Measurements from ENCODE around the gene RAB20. TPM values are rescaled to one million over a fixed set of nuclear protein-coding genes. Genes with fewer than 3 reads are reported as not detected.

Gene RAB20
- total RNA-seq, 4 donors from 2014 or later = 0.77 to 12.4 (median 9.1) TPM

GRCh38 chr13:110568612-110569011 is 7.1 kb upstream of the RAB20 start:
- H3K9me3 ChIP-seq = no peaks in the 10 kb centered on the region
- no peaks in the 10 kb centered on the region for H3K4me1 ChIP-seq
- no peak overlapping the region for H3K4me3 ChIP-seq
- H3K27ac ChIP-seq = no peak overlapping the region
- intact Hi-C loops (cut with DNase I; ENCODE audit: low total_unique reads) = no loop called here
- no peak for DNase-seq
- no peaks in the 10 kb centered on the region for H3K27me3 ChIP-seq
- no peaks in the 10 kb centered on the region for H3K36me3 ChIP-seq
- TF ChIP-seq, protein P1, sequence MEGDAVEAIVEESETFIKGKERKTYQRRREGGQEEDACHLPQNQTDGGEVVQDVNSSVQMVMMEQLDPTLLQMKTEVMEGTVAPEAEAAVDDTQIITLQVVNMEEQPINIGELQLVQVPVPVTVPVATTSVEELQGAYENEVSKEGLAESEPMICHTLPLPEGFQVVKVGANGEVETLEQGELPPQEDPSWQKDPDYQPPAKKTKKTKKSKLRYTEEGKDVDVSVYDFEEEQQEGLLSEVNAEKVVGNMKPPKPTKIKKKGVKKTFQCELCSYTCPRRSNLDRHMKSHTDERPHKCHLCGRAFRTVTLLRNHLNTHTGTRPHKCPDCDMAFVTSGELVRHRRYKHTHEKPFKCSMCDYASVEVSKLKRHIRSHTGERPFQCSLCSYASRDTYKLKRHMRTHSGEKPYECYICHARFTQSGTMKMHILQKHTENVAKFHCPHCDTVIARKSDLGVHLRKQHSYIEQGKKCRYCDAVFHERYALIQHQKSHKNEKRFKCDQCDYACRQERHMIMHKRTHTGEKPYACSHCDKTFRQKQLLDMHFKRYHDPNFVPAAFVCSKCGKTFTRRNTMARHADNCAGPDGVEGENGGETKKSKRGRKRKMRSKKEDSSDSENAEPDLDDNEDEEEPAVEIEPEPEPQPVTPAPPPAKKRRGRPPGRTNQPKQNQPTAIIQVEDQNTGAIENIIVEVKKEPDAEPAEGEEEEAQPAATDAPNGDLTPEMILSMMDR (IDR thresholded peaks at IDR 0.05) = no peak

DNA sequence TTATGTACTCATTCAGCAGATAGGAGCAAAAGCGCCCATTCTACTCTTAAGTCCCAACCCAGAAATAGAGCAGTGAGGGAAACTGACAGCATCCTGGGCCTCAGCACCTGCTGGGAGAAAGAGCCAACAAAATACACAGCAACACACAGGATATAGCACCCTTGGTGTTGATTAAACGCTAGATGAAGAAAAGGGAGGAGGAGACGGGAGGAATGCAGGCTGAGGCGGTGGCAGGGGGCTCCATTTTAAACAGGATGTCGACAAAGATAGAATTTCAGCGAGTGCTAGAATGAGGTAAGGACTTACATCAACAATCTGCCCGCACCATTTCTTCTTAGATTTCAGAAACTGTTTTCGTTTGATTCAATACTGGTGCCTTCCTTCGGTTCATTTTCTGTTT is 4.6 kb upstream of the RAB20 start:
- no peaks in the 10 kb centered on the region for H3K9me3 ChIP-seq
- no peak overlapping the region for H3K4me3 ChIP-seq
- no peak overlapping the region for H3K27ac ChIP-seq
- intact Hi-C loops (cut with DNase I; ENCODE audit: low total_unique reads) = no loop called here
- H3K36me3 ChIP-seq = no peaks in the 10 kb centered on the region
- H3K27me3 ChIP-seq = no peaks in the 10 kb centered on the region
- TF ChIP-seq, protein P1 (IDR thresholded peaks at IDR 0.05) = no peak
- TF ChIP-seq POLR2A (IDR thresholded peaks at IDR 0.05) = no peak
- H3K4me1 ChIP-seq = peaks cover 0 to 4% of the 10 kb centered on the region in 2 donors
- DNase-seq = no peak

GRCh38 chr13:110565296-110565695 is 3.8 kb upstream of the RAB20 start:
- Histone ChIP-seq H3K4me3 (no peak overlapping the region), H3K9me3 (no peaks in the 10 kb centered on the region), H3K27me3 (no peaks in the 10 kb centered on the region), H3K27ac (no peak overlapping the region), H3K36me3 (no peaks in the 10 kb centered on the region), H3K4me1 (peaks cover 0 to 4% of the 10 kb centered on the region in 2 donors)
- intact Hi-C loops (cut with DNase I; ENCODE audit: low total_unique reads) = no loop called here
- DNase-seq = no peak
- TF ChIP-seq POLR2A (IDR thresholded peaks at IDR 0.05) = no peak
- TF ChIP-seq, protein P1 (IDR thresholded peaks at IDR 0.05) = no peak

GRCh38 chr13:110564472-110564985 is 3.0 kb upstream of the RAB20 start:
- H3K4me3 ChIP-seq = no peak overlapping the region
- H3K36me3 ChIP-seq = no peaks in the 10 kb centered on the region
- H3K27ac ChIP-seq = no peak overlapping the region
- DNase-seq = no peak
- no peaks in the 10 kb centered on the region for H3K9me3 ChIP-seq
- intact Hi-C loops (cut with DNase I; ENCODE audit: low total_unique reads) = no loop called here
- H3K27me3 ChIP-seq = no peaks in the 10 kb centered on the region
- peaks cover 0 to 4% of the 10 kb centered on the region in 2 donors for H3K4me1 ChIP-seq
- TF ChIP-seq, protein P1 (IDR thresholded peaks at IDR 0.05) = no peak
- TF ChIP-seq POLR2A (IDR thresholded peaks at IDR 0.05) = no peak

DNA sequence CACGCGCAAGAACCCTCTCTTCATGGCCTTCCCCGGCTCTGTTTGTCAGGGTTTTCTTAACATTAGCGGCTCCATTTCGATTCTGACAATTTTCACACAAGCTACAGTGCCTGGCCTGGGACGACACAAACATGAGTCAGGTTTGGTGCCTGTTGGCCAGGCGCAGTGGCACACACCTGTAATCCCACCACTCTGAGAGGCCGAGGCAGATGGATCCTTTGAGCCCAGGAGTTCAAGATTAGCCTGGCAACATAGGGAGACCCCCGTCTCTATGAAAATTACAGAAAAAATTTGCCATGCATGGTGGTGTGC is 1.9 kb upstream of the RAB20 start:
- H3K27ac ChIP-seq = no peak overlapping the region
- H3K9me3 ChIP-seq = no peaks in the 10 kb centered on the region
- no peak for DNase-seq
- no peak overlapping the region for H3K4me3 ChIP-seq
- no peaks in the 10 kb centered on the region for H3K36me3 ChIP-seq
- no peak for TF ChIP-seq POLR2A (IDR thresholded peaks at IDR 0.05)
- intact Hi-C loops (cut with DNase I; ENCODE audit: low total_unique reads) = no loop called here
- H3K27me3 ChIP-seq = no peaks in the 10 kb centered on the region
- peaks cover 0 to 4% of the 10 kb centered on the region in 2 donors for H3K4me1 ChIP-seq
